HG02970 (cell line): ENCODE data around the gene NT5DC2.

Experiments used
- ATAC-seq: cut with Tn5 transposase; IDR thresholded peaks from one replicate; pipeline ENCODE4 v1.9.1; 2021; ENCODE audit warnings: mild to moderate bottlenecking, moderate library complexity, moderate number of reproducible peaks; ENCODE audit not compliant: unreplicated experiment, low FRiP score

The NT5DC2 gene

GRCh38 chr3:52525680-52526561, 7.7 kb downstream of the NT5DC2 start:
- no peak for ATAC-seq

- ATAC-seq = no peak
These were observed 8.6 kb downstream of the NT5DC2 start for GRCh38 chr3:52524752-52525679.

- ATAC-seq = no peak
These were observed 9.4 kb downstream of the NT5DC2 start for GRCh38 chr3:52524258-52524751.

GRCh38 chr3:52523386-52524257, 10.0 kb downstream of the NT5DC2 start:
- no peak for ATAC-seq

GRCh38 chr3:52522651-52523251, 10.9 kb downstream of the NT5DC2 start:
- no peak for ATAC-seq

- ATAC-seq = no peak
These were observed 11.6 kb downstream of the NT5DC2 start for GRCh38 chr3:52521881-52522650.

- ATAC-seq = no peak
These were observed 12.2 kb downstream of the NT5DC2 start for GRCh38 chr3:52521488-52521824.

GRCh38 chr3:52520716-52521487, 12.8 kb downstream of the NT5DC2 start:
- no peak for ATAC-seq

DNA sequence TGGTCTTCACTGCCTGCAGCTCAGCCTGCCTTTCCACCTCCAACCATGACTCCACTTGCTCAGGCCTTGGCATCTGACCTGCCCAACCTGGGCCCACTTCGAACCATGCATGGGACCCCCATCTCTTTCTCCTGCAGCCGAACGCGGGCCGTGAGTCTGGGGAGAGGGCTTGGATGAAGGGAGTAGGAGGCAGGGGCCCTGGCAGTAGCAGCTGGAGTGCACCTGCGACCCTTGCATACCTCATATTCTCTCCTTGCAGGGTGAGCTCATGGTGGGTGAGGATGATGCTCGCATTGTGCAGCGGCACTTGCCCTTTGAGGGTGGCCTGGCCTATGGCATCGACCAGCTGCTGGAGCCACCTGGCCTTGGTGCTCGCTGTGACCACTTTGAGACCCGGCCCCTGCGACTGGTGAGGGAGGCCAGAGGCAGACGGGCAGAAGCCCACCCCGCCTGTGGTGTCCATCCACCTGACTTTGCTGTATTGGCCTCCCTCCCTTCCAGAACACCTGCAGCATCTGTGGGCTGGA, 13.5 kb downstream of the NT5DC2 start:
- ATAC-seq = no peak

DNA sequence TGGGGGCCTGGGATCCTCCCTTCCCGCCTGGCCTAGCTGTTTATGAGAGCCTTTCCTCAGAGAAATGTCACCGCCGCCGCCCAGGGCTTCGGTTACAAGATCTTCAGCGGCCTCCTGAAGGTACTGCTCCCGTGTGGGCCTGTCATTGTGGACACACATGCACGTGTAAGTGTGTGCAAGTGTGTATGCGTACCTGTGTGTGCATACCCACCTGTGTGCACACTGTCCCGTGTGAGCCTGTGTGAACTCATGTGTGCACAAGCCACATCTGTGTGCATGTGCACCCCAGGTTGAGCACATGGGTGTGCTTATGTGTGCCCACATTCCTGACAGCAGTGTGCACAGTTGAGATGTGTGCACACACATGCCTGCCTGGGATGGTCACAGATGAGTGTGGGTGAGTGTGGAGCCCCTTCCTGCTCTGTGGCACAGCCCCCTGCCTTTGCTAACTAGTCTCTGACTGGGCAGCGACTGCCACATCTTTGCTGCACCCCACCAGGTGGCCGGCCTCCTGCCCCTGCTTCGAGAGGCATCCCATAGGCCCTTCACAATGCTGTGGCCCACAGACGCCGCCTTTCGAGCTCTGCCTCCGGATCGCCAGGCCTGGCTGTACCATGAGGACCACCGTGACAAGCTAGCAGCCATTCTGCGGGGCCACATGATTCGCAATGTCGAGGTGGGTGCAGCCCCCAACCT, 14.1 kb downstream of the NT5DC2 start:
- ATAC-seq = no peak

GRCh38 chr3:52518723-52519444, 14.8 kb downstream of the NT5DC2 start:
- ATAC-seq = no peak

DNA sequence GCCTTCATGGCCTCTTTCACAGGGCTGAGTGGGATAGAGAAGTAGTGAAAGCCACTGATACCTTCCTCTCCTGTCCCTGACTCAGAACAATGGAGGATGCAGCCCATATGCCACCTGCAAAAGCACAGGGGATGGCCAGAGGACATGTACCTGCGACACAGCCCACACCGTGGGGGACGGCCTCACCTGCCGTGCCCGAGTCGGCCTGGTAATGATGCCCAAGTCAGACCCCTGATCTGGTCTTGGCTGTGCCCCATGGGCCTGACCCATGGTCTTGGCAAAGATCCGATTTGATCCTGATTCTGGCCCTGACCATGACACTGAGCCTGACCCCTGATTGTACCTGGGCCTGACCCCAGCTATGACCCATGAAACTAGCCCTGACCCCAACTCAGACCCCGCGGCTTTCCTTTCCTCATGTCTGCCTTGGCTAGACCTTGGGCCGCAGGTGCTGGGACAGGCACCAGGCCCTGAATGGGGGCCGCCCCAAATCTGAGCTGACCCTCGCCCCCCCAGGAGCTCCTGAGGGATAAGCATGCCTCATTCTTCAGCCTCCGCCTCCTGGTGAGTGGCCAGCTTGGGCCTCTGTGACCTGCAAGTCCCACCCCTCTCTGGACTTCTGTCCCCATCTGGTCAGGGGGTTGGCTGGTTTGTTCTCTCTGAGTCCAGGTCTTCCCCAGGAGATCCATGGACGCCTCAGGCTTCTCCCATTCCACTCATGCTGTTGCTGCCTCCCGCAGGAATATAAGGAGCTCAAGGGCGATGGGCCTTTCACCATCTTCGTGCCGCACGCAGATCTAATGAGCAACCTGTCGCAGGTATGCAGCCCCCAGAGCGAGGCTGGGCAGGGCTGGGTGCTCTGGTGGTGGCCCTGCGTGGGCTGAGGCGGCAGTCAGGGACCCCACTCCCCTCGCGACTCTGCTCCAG, 15.6 kb downstream of the NT5DC2 start:
- no peak for ATAC-seq

DNA sequence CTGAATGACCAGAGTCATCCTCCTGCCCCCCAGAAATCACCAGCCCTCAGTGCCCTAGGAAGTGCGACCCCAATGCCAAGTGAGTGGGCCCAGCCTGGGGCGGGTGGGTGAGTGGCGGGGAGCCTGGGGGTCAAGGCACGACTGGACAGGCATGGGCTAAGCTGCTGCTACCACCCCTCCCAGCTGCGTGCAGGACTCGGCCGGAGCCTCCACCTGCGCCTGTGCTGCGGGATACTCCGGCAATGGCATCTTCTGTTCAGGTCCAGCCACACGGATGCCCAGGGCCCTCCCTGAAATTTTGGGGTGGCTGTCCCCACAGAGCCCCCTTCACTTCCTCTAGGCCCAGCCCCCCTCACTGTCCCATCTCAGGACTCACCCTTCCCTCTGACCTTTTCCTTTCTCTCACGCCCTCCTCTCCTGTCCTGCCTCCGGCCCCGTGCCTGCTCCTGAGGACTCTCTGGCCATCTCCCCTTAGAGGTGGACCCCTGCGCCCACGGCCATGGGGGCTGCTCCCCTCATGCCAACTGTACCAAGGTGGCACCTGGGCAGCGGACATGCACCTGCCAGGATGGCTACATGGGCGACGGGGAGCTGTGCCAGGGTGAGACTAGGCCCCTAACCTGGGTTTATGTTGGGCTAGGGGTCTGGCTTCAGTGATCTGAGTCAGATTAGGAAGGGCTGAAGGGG, 17.0 kb downstream of the NT5DC2 start:
- ATAC-seq = no peak

GRCh38 chr3:52515192-52515591, 18.5 kb downstream of the NT5DC2 start:
- ATAC-seq = no peak

GRCh38 chr3:52514576-52514975, 19.1 kb downstream of the NT5DC2 start:
- no peak for ATAC-seq
